ENCODE results near the gene POP7.

DNA sequence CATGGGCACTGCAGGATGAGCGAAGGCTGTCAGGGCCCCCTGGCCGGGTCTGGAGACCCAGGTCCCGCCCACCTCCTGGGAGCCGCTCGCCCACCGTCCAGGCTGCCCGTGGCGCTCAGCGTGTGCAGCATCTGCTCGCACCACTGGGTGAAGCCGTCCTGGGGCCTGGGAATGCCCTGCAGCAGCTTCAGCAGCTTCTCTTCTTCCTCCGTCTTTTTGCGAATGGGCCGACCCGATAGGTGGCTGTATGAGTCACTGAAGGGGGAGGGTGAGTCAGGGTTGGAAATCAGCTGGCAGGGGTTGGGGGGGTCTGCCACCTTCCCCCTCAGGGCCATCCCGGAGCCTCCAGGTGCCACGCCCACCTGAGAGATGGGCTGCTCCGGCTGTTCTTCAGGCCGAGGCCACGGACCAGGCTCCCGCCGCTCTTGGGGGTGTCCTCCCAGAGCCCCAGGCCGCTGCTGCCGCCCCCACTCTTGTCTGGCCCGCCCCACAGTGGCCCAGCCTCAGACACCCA, 23.6 kb upstream of the POP7 start:
- no peak for TF ChIP-seq CTCF (IDR thresholded peaks at IDR 0.05)
- TF ChIP-seq POLR2A (IDR thresholded peaks at IDR 0.05) = no peak
